Measurements from ENCODE around the gene GPX4.
A peak's percentile ranks its signal among the peaks of the same experiment; 100 is the strongest.

Gene GPX4, protein sequence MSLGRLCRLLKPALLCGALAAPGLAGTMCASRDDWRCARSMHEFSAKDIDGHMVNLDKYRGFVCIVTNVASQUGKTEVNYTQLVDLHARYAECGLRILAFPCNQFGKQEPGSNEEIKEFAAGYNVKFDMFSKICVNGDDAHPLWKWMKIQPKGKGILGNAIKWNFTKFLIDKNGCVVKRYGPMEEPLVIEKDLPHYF

DNA sequence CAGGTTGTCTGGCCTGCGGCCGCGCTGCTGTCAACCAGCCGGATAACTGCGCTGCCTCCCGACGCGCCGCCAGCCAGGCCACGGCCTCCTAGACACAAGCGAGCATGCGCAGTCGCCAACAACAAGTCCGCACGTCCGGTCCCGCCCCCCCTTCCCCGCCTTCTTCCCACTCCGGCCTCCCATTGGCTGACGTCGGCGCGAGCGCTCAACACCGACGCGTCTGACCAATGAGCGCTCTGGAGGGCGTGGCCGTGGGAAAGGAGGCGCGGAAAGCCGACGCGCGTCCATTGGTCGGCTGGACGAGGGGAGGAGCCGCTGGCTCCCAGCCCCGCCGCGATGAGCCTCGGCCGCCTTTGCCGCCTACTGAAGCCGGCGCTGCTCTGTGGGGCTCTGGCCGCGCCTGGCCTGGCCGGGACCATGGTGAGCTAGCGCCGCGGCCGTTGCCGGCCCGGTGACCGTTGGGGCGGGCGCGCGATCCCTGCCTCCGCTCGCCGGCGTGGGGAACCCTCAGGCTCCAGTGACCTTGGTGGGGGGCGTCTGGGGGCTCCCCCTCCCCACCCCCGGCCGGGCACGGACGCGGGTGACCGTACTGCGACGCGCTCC, at the start of gene GPX4:
Gene GPX4, plus strand, starts transcription at position 287 of the 603 bp plus-strand sequence. Its CDS starts 50 bp downstream, at position 337.
- peak; percentile 98 for DNase-seq

DNA sequence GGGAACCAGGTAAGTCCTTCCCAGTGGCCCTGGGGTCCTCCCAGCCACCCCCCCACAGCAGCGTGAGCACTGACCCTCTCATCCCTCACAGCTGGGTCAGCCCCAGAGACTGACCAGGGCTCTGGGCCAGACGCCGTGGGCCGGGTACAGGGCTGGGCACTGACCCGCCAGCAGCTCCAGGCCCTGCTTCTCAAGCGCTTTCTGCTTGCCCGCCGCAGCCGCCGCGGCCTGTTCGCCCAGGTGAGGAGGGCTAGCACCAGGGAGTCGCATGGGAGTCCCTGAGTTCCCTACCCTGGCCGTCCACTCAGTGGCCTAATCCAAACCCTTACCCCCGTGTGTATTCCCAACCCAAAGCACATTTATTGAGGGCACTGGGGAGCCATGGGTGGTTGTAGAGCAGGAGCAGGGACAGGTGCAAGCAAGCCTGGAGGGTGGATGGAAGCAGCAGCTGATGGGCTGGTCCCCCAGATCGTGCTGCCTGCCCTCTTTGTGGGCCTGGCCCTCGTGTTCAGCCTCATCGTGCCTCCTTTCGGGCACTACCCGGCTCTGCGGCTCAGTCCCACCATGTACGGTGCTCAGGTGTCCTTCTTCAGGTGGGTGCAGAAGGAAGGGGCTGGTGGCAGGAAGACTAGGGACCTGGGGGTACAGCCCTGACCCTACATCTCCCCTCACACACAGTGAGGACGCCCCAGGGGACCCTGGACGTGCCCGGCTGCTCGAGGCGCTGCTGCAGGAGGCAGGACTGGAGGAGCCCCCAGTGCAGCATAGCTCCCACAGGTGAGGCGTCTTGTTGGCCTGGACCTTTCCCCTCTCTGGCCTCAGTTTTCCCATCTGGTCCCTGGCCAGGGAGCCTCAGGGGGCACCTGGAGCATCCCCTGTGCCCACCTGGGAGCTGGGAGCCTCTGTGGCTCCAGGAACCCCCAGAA, 49.4 kb upstream of the GPX4 start:
- no peak for DNase-seq

DNA sequence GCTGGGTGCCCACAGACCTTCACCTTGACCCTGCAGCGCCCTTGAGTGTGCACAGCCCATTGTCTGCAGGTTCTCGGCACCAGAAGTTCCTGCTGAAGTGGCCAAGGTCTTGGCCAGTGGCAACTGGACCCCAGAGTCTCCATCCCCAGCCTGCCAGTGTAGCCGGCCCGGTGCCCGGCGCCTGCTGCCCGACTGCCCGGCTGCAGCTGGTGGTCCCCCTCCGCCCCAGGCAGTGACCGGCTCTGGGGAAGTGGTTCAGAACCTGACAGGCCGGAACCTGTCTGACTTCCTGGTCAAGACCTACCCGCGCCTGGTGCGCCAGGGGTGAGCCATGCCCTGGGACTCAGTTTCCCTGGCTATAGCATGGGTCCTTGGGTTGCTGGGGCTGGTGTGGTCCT, 48.8 kb upstream of the GPX4 start:
- DNase-seq, result no peak

DNA sequence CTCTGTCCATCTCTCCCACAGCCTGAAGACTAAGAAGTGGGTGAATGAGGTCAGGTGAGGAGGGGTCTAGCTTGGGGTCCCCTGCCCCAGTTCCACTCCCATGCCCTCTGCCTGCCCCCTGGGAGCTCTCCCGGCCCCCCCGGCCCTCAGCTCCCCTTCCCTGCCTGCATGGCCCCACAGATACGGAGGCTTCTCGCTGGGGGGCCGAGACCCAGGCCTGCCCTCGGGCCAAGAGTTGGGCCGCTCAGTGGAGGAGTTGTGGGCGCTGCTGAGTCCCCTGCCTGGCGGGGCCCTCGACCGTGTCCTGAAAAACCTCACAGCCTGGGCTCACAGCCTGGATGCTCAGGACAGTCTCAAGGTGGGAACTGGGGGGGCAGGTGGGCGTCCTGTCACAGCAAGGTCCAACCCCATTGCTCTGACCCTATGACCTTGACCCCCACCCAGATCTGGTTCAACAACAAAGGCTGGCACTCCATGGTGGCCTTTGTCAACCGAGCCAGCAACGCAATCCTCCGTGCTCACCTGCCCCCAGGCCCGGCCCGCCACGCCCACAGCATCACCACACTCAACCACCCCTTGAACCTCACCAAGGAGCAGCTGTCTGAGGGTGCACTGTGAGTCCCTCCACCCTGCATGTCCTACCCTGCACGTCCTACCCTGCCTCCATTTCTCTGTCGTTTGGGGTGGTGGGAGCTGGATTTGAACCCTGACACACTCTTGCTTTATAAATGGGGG, 47.7 kb upstream of the GPX4 start:
- DNase-seq, result no peak

DNA sequence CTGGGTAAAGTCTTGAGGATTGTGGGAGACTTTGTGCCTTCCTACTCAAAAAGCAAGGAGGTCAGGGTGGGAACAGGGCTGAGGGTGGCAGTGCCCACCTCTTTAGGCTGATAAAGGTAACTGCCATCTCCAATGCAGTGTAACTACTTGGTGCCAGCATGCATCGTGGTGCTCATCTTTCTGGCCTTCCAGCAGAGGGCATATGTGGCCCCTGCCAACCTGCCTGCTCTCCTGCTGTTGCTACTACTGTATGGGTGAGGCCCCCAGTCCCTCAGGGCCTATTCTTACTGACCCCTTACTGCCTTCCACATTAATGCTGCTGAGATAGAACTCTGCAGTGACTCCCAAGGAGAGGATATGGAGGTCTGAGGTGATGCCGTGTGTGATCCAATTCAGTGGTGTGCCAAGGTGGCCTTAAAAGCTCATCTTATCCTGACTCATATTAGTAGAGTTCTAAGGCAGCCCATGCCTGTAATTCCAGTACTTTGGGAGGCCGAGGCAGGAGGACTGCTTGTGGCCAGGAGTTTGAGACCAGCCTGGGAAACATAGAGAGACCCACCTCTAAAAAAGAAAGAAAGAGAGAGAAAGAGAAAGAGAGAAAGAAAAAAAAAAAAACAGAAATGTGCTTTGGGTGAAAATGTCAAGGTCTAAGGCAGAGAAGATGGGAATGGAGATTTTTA, 46.5 kb upstream of the GPX4 start:
- peak; percentile 69 for DNase-seq

DNA sequence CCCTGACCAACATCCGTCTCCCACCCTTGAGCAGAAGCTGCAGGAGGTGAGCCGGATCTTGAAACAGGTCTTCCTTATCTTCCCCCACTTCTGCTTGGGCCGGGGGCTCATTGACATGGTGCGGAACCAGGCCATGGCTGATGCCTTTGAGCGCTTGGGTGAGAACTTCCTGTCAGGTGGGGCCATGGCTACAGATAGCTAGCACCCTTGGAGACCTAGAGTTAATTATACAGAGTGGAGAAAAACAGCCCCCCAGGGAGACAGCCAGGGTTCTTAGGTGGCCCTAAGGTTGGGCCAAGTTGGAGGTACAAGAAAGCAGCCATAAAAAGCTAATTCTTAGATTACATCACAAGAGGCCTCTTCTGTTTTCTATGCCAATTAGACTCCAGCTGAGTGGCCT, 45.7 kb upstream of the GPX4 start:
- DNase-seq, result no peak

DNA sequence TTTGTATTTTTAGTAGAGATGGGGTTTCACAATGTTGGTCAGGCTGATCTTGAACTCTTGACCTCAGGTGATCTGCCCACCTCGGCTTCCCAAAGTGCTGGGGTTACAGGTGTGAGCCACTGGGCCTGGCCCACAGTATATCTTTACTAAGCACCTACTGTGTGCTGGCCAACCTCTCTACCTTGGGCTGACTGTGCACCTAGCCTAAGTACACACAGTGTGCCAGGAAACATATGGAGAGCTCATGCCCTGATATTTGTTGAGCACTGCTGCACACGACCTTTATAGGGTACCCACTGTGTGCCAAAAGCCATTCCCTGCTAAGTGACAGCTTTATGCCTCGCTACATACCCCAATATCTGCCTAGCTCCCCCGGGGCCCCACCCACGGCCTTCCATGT, 43.1 kb upstream of the GPX4 start:
- no peak for DNase-seq

DNA sequence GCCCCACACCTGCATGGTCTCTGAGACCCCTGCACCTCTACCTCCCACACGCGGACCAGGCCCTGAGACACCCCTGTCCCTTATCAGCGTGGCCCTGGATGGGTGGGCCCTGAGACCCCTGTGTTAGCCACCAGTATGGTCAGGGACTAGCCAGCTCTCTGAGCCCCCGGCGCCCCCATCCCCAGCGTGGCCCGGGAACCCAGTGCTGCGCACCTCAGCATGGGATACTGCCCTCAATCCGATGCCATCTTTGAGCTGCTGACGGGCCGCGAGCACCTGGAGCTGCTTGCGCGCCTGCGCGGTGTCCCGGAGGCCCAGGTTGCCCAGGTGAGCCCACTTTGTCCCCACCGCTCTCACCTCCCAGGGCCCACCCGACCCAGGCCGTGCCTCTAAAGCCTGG, 41.8 kb upstream of the GPX4 start:
- no peak for DNase-seq

DNA sequence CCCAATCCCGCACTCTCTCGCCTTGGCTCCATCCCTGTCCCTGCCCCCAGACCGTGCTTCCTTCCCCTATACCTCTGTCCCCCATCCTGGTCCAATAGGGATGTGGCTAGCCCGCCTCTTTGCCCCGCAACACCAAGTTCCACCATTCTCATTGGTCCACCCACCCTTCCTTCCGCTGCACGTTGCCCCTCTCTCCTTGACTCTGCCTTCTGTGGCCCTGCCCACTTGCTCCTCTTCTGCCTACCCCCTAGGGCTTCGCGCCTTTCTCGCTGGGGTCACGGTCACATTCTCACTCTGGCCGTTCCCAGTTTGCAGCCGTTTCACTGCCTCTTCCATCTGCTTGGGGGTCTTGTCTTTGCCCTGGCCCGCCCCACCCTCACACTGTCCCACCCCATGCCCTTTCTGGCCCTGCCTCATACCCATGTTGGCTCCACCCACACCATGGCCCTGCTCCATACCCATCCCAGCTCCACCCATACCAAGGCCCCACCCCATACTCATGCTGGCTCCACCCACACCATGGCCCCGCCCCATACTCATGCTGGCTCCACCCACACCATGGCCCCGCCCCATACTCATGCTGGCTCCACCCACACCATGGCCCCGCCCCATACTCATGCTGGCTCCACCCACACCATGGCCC, 41.3 kb upstream of the GPX4 start:
- DNase-seq, result no peak

DNA sequence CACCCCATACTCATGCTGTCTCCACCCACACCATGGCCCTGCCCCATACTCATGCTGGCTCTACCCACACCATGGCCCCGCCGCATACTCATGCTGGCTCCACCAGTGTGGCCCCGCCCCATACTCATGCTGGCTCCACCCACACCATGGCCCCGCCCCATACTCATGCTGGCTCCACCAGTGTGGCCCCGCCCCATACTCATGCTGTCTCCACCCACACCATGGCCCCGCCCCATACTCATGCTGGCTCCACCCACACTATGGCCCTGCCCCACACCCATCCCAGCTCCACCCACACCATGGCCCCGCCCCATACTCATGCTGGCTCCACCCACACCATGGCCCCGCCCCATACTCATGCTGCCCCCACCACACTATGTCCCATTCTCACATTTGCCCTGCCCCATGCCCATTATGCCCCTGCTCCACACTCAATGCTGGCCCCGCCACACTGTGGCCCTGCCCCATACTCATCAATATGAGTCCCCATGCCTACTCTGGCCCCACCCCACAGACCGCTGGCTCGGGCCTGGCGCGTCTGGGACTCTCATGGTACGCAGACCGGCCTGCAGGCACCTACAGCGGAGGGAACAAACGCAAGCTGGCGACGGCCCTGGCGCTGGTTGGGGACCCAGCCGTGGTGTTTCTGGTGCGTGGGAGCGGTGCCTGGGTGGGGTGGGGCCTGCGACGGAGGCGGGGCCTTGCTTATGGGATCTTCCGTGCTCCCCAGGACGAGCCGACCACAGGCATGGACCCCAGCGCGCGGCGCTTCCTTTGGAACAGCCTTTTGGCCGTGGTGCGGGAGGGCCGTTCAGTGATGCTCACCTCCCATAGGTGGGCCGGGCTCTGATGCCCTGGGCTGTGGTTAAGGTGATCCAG, 40.5 kb upstream of the GPX4 start:
- peak; percentile 38 for DNase-seq

DNA sequence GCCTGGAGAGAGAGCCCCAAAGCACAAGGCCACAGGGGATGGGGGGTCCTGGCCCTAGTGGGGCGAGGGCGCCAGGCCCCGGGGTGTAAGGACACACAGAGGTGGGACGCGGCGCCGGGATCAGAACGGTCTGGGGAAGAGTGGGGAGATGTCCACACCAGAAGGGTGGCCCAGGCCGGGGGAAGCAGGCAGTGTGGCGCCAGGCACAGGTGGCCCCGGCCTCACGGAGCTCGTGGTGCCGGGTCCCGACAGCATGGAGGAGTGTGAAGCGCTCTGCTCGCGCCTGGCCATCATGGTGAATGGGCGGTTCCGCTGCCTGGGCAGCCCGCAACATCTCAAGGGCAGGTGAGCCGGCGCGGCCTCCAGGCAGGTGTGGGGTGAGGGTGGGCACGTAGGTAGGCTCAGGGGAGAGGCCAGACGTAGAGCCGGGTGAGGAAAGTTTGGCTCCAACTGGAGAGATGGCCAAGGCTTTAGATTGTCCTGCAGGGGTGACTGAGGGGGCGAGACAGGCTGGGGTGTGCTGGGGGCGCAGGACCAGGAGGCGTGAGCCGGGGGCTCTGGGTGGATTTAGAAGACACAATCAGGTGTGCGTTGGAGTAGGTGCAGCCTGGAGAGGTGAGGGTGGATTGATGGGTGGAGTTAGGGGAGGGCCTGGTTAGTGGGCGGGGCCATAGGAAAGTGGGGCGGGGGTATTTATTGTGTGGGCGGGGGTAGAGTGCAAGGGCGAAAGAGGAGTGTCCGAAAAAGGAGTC, 39.7 kb upstream of the GPX4 start:
- no peak for DNase-seq

DNA sequence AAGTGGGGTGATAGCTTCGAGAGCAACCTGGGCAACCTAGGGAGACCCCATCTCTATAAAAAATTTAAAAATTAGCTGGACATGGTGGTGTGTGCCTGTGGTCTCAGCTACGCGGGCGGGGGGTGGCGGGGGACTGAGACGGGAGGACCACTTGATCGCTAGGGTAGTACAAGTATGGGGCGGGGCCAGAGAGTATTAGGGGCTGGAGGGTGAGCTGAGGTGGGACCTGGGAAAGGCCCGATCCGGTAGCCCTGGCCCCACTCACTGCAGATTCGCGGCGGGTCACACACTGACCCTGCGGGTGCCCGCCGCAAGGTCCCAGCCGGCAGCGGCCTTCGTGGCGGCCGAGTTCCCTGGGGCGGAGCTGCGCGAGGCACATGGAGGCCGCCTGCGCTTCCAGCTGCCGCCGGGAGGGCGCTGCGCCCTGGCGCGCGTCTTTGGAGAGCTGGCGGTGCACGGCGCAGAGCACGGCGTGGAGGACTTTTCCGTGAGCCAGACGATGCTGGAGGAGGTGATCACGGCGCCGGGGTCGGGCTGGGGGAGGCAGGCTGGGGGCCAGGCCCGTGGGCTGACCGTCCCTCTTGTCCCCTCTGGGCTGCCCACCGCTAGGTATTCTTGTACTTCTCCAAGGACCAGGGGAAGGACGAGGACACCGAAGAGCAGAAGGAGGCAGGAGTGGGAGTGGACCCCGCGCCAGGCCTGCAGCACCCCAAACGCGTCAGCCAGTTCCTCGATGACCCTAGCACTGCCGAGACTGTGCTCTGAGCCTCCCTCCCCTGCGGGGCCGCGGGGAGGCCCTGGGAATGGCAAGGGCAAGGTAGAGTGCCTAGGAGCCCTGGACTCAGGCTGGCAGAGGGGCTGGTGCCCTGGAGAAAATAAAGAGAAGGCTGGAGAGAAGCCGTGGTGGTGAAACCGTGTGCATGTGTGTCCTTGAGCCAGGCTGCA, 38.9 kb upstream of the GPX4 start:
- DNase-seq, result peak; percentile 69

DNA sequence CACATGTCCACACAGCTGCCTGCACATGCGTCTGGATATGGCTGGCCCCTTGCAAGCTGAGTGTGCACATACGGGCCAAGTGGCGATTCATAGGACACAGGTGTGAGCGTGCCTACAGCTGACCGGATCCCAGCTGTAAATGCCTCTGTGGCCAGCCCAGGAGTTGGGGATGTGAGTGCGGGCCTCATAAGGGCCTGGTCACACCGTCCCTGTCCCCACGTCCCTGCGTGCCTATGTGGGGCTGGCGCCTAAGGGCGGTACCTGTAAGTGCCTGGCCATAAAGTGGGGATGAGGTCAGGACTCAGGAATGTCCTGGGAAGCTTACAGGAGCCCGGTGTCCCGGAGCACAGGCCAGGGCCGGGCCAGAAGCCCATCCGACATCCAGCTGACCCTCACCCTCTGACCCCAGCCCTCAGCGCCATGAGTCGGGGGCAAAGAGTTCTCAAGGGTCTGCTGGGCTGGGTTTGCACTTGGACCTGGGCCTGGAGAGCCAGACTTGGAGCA, 38.1 kb upstream of the GPX4 start:
- DNase-seq, result no peak

DNA sequence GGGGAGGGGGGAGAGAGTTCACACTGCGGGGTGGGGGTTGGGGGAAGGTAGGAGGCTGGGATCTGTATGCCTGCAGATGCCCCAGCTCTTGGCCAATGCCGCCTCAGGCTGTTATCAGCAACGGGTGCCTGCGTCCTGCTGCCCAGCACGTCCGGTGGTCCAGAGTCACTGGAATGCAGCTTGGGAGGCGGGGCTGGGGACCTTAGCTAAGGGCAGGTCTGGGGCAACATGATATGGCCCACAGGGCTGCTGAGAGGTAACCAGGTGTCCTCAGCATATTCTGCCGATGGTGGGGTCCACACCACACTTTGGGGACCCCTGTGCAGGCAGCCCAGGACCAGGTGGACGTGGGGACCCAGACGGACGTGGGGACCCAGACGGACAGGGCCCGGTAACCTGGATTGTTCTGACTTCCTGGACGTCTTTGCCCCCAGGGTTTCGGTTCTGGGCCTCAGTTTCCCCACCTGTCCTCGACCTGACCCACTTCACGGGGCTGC, 37.5 kb upstream of the GPX4 start:
- DNase-seq, result peak; percentile 15

DNA sequence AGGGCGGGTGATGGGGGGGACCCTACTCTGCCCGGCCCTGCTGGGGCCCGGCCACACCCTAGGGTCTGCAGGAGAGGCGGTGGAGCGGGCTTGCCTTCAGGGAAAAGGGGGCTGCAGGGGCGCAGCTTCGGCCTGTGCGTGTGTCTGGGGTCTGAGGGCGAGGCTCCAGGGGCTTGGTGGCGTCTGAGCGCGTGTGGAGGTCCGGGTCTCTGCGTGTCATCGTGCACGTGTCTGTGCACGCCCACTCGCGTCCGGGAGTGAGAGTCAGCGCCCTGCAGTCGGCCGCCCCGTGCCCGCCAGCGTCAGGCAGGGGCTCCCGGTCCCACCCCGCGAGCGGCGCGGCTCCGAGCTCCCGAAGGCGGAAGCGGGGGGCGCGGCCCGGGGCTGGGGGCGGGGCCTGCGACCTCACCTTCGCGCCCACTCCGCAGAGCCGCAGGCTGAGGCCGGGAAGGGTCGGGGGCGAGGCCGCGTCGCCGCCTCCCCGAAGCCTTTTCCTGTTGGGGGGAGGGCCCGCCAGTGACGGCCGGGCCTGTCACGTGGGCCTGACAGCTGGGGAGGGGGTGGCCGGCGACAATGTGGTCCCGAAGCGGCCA, 37.0 kb upstream of the GPX4 start, which contains the start of gene ARHGAP45:
Gene ARHGAP45, plus strand, starts transcription at position 420 of the 593 bp plus-strand sequence. CDS start 239 bp downstream, outside the sequence.
- DNase-seq, result peak; percentile 42

DNA sequence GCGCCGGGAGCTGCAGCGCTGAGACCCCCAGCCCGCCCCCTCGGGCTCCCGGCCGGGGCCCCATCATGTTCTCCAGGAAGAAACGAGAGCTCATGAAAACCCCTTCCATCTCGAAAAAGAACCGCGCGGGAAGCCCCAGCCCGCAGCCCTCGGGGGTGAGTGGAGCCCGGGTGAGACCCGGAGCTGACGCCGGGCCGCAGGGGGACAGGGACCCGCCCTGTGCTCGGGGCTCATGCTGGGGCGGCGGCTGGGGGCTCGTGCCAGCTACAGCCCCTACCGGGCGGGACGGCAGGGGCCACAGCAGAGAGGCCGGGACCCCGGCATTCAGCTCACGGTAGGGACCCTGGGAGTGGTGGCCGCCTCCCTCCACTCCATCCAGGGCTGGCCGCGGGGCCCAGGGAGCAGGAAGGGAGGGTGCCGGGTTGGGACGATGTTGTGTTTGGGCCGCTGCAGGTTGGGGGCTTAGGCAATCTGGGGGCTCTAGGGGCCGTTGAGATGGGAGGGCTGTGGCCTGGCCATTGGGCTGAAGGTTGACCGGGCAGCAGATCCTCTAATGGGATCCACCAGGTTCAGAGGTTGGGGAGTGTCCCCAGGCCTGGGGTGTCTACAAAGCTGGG, 36.3 kb upstream of the GPX4 start:
- peak; percentile 30 for DNase-seq
